Measurements from ENCODE around the gene PLEKHM3.

Gene PLEKHM3

DNA sequence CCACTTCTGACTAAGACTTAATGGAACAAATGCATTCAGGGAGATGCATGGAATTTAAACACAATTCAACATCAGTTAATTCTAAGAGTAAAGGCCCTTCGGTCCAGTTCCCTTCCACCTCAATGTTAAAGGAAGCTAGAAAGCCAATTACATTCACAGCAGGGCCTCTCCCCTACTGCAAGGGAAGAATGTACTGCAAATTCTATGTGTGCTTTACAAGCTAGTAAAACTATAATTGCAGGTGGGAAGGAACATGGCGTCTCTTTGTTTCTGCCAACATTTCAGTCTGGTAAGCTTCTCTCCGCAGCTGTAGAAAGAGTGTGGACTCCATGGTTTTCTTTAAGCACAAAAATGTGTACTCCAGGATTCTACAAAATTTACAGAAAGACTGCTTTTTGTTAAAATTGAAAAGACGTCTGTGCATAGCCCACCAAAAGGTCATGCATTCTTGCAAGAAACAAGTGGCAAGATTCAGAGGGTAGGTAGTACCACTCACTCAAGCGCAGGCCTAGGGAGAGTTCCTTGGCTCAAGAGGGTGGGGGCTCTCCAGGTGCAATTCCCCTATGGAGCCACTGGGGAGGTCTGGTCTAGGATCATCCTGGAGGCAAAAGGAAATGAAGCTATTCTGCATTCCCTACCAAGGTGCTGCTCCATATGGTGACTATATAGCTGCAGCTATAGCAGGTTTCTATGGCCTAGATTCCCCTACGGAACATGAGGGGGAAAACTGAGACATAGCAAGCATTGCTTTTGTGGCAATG is 128.6 kb downstream of the PLEKHM3 start:
- no peak for DNase-seq (ENCODE audit: extremely low read depth in 1 of 2, low read depth in 1 of 2)

DNA sequence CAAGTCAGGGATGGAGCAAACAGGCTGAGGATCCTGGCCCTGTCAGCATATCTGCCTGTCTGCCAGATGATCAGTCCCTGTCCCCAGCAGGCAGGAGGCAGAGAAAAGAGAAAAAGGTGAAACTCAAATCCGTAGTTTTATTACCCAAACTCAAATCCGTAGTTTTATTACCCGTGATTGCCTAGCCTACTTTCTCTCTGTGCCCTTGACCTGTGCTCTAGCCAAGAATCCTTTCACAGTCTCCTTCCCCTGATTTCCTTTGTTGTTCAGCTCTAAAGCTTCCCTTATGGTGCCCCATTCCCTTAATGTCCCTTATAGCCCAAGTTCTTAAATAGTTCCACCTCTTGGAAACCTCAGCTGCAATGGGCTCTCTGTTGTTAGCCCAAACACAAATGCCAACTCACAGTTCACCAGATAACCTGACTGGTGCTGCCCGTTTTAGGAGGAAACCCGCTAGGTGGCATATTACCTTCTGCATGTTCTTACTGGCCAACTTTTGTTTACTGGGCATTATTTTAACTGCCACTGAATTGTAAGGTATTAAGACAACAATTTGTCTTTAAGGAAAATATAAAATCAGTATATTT is 130.0 kb downstream of the PLEKHM3 start:
- no peak for DNase-seq (ENCODE audit: extremely low read depth in 1 of 2, low read depth in 1 of 2)

DNA sequence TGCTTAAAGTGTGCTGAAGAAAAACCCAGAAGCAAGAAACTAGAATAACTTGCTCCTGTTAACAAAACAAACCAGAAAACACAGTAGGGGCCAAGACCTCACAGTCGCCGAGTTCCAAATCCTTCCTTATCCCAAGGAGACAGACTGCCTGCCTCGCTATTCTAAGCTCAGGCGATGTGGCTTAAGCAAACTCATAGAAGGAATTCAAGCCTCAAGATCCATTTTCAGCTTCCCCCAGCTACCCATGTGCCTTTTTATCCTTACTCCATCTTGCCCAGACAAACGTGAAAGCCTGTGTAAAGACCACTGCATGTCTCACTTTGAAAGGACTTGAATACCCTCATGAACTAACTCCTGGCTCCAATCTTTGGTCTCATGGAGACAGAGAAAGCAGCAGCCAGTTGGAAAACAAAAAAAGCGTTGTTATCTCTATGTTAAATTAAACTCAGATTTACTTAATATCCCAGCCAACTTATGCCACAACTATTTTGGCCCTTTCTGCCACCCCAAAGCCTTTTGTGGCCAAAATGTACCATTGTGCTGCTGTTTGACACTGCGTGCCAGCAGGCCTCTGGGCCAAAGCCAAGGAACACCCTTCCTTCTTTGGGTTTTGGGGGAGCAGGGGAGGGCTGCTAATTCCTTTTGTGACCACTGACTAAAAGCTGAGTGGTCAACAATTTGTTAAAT is 132.5 kb downstream of the PLEKHM3 start:
- no peak for DNase-seq (ENCODE audit: extremely low read depth in 1 of 2, low read depth in 1 of 2)

DNA sequence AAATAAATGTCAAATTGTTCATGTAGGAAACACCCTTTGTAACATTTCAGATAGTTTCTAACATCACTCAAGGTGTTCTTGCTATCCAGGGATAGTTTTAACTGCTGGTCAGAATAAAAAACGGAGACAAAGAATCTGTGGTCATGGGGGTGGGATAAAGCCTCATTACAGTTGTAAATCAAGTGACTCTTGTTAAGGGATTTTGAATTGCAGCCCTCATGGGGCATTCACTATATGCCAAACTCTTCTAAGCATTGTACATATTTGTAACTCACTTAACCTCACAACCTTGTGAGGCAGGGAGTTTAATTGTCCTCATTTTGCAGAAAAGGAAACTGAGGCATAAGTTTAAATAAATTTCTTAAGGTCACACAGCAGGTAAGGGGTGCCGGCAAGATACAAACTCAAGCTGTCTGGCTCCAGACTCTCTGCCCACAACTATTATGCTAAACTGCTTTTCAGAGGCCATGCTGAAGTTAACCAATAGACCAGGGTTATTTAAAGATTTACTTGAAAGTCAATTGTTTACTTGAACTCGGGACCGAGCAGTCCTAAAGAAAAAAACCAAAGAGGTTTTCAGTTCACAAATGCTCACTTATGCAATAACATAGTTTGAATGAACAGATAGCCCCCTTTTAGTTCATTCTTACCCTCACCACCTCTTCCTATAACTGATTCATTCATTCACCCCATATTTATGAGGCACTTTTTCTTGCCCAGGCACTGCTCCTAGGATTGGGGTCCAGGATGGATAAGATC is 134.1 kb downstream of the PLEKHM3 start:
- no peak for DNase-seq (ENCODE audit: extremely low read depth in 1 of 2, low read depth in 1 of 2)

- DNase-seq (ENCODE audit: extremely low read depth in 1 of 2, low read depth in 1 of 2), result no peak
Observed at GRCh38 chr2:207887500-207887899, 137.8 kb downstream of the PLEKHM3 start.

- DNase-seq (ENCODE audit: extremely low read depth in 1 of 2, low read depth in 1 of 2), result no peak
Observed at GRCh38 chr2:207885010-207885409, 140.3 kb downstream of the PLEKHM3 start.

GRCh38 chr2:207884127-207884526 is 141.2 kb downstream of the PLEKHM3 start:
- no peak for DNase-seq (ENCODE audit: extremely low read depth in 1 of 2, low read depth in 1 of 2)

- DNase-seq (ENCODE audit: extremely low read depth in 1 of 2, low read depth in 1 of 2), result no peak
Observed at GRCh38 chr2:207883002-207883780, 142.1 kb downstream of the PLEKHM3 start.

DNA sequence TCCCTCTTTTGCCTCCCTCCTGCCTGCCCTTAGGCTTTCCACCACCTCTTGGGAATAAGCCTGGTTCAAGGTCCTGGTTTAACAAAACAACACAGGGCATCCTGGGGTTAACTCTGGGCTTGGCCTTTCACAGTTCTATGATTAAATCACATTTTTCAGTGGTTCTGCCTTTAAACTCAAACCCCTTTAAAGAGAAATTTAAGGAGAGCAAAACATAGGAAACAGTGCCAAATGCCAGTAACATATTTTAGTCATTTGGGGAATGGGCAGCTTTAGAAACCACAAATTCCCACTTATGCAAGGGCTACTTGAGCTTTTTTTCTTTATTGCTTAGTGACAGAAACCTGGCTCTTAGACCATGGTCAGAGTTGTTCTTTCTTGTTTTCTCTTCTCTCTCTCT is 143.4 kb downstream of the PLEKHM3 start:
- no peak for DNase-seq (ENCODE audit: extremely low read depth in 1 of 2, low read depth in 1 of 2)

- no peak for DNase-seq (ENCODE audit: extremely low read depth in 1 of 2, low read depth in 1 of 2)
Observed at GRCh38 chr2:207879536-207879935, 145.8 kb downstream of the PLEKHM3 start.

DNA sequence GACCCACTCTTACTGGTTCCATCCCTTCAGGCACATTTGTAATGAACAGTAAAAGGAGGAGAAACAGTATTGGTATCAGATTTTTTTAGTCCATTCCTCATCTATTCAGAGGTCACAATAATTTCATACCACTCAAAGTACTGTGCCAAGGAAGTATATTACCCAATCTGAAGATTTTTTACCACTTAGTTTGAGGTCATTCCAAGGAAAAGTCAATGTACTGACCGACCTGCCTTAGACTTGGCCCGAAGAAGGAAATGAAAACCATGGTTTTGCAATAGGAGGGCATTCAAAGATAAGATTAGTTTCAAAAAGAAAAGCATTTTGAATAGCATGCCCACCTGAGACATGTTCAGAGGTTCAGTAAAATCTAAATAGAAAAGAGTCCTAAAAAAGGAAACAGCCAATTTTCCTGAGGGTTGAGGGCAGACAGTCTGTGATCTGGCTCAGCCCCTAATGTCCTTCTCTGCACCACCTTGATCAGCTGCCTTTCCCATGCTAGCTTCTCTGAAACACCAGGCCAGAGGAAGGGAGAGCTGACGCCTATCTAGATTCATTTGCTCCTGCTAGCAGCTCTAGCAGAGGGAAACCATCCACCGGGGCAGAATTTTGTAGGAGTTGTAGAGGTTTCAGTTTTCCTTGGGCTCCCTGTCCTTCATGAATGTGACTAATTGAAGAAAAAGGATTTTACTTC is 148.3 kb downstream of the PLEKHM3 start:
- DNase-seq (ENCODE audit: extremely low read depth in 1 of 2, low read depth in 1 of 2), result no peak

- DNase-seq (ENCODE audit: extremely low read depth in 1 of 2, low read depth in 1 of 2), result no peak
Observed at GRCh38 chr2:207875473-207876212, 149.7 kb downstream of the PLEKHM3 start.

GRCh38 chr2:207873794-207874193 is 151.5 kb downstream of the PLEKHM3 start:
- no peak for DNase-seq (ENCODE audit: extremely low read depth in 1 of 2, low read depth in 1 of 2)

- DNase-seq (ENCODE audit: extremely low read depth in 1 of 2, low read depth in 1 of 2), result no peak
Observed at GRCh38 chr2:207871911-207872310, 153.4 kb downstream of the PLEKHM3 start.

DNA sequence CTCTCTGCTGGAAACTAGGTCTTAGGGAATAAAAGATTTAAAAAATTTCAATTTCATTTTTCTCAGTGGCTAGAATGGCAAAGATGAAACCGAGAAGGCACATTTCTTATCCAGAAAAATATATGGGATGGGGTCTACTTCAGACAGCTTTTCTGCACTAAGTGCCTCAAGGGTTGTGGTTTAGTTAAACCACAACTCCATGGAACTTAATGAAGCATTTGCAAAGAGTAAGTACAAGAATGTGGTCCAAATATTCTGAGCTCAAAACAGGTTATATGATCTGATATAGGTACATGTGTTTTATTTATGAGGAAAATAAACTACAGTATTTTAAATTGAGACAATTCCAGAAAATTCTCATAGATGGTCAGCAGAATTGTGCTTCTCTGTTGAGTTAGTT is 153.8 kb downstream of the PLEKHM3 start:
- DNase-seq (ENCODE audit: extremely low read depth in 1 of 2, low read depth in 1 of 2), result no peak

- no peak for DNase-seq (ENCODE audit: extremely low read depth in 1 of 2, low read depth in 1 of 2)
Observed at GRCh38 chr2:207870814-207871213, 154.5 kb downstream of the PLEKHM3 start.

DNA sequence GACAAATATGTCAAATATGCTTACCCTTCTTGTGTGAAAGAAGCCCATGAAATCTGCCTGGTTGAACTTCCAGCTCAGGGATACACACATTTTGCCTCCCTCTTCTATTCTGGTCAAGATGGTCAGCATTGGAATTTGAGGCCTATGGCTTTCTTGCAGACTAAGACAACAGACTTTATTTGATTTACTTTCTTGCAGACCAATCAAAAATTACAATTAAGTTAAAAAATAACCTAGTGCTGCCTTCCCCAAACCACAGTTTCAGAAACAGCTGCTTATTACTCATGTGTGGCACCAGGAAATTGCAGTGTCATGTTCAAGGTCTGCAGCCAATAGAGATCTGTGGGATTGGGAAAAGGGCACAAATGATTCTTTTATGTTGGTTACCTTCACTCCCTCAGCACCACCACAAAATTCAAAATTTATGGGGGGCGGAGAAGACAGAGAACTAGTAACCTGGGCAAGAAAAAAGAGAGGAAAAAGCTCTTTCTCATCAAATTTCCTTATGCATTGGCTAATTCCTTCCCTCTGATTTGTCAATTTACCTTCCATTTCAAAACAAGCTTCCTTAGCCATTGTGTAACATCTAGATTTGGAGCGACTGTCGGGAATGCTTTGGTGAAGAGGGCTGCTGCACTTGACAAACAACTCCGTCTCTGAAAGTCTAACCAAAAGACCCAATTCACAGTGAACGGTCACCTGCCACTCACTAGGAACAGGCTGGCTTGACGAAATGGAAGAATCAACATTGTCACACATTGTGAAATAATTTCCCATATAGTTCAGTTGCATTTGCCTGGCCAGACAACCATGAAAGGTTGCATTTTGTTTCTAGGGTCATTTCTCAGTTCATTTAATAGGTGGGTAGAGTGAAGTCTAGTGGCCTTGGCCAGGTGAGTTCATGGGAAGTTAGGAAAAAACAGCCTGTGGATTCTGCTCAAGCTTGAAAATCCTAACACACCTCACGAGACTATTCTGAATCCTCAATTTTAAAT is 155.2 kb downstream of the PLEKHM3 start:
- DNase-seq (ENCODE audit: extremely low read depth in 1 of 2, low read depth in 1 of 2), result no peak
